Measurements from ENCODE around the gene ASPG.

The ASPG gene

DNA sequence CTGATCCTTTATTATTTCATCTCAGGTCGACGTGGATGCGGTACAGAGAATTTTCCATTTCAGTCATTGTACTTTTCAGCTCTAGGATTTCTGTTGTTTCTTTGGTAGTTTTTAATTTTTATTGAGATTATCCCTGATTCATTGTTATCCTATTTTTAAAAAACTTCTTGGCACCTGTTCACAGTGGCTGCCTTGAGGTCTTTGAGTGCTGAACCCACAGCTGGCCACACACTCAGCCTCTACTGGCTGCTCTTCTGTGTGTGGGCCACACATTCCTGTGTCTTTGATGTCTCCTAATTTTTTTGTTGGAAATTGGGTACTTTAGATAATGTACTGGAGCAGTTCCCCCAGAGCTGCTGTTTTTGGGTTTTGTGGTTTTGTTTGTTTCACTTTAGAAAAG, 37.7 kb upstream of the ASPG start:
- TF ChIP-seq POLR2AphosphoS5 (IDR thresholded peaks at IDR 0.05; ENCODE audit: low read depth, low read length) (no peak), TAF1 (IDR thresholded peaks at IDR 0.05; ENCODE audit: borderline replicate concordance, insufficient read depth, low read length) (no peak), REST (IDR thresholded peaks at IDR 0.05; ENCODE audit: insufficient read depth in 1 of 2, low read depth in 2 of 2, low read length in 2 of 2) (no peak), SIN3A (IDR thresholded peaks at IDR 0.05; ENCODE audit: borderline replicate concordance, insufficient read depth, low read length) (no peak), FOXP2 (optimal IDR thresholded peaks at IDR 0.05; ENCODE audit: borderline replicate concordance, extremely low read depth, extremely low read length, insufficient read depth) (no peak)

DNA sequence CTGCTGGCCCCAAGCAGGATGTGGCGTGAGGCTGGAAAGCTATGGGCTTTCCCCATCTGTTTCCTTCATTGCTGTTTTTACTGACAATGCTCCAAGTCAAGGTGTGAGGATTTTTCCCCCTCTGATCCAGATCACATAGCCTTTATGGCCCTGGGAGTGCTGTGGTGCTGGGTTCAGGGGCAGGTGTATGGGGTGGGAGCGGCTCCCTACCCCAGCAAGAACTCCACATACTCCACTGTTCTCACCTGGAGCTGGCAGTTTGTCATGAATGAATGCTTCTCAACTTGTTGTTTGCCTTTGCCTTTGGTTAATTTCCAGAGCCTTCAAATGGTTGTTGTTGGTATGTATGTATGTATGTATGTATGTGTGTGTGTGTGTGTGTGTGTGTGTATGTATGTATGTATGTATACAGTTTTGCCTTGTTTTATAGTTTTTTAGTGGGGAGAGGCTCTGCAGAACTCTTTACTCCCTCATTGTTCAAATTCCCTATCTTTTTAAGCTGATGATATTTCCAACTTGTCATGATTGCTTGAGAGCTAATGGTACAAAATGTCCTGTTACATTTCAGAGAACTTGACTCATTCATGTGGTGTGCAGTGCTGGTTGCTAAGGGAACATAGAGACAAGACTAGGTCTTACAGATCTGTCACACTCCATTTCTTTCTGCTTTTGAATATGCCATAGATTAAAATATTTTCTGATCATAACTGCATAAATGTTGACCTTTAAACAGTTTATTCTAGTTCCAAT, 36.6 kb upstream of the ASPG start:
- TF ChIP-seq FOXP2 (optimal IDR thresholded peaks at IDR 0.05; ENCODE audit: borderline replicate concordance, extremely low read depth, extremely low read length, insufficient read depth) (no peak), TAF1 (IDR thresholded peaks at IDR 0.05; ENCODE audit: borderline replicate concordance, insufficient read depth, low read length) (no peak), SIN3A (IDR thresholded peaks at IDR 0.05; ENCODE audit: borderline replicate concordance, insufficient read depth, low read length) (no peak), REST (IDR thresholded peaks at IDR 0.05; ENCODE audit: insufficient read depth in 1 of 2, low read depth in 2 of 2, low read length in 2 of 2) (no peak), POLR2AphosphoS5 (IDR thresholded peaks at IDR 0.05; ENCODE audit: low read depth, low read length) (no peak)

GRCh38 chr14:104049576-104050240, 35.8 kb upstream of the ASPG start:
- TF ChIP-seq FOXP2 (optimal IDR thresholded peaks at IDR 0.05; ENCODE audit: borderline replicate concordance, extremely low read depth, extremely low read length, insufficient read depth) (no peak), POLR2AphosphoS5 (IDR thresholded peaks at IDR 0.05; ENCODE audit: low read depth, low read length) (no peak), SIN3A (IDR thresholded peaks at IDR 0.05; ENCODE audit: borderline replicate concordance, insufficient read depth, low read length) (no peak), REST (IDR thresholded peaks at IDR 0.05; ENCODE audit: insufficient read depth in 1 of 2, low read depth in 2 of 2, low read length in 2 of 2) (no peak), TAF1 (IDR thresholded peaks at IDR 0.05; ENCODE audit: borderline replicate concordance, insufficient read depth, low read length) (no peak)

DNA sequence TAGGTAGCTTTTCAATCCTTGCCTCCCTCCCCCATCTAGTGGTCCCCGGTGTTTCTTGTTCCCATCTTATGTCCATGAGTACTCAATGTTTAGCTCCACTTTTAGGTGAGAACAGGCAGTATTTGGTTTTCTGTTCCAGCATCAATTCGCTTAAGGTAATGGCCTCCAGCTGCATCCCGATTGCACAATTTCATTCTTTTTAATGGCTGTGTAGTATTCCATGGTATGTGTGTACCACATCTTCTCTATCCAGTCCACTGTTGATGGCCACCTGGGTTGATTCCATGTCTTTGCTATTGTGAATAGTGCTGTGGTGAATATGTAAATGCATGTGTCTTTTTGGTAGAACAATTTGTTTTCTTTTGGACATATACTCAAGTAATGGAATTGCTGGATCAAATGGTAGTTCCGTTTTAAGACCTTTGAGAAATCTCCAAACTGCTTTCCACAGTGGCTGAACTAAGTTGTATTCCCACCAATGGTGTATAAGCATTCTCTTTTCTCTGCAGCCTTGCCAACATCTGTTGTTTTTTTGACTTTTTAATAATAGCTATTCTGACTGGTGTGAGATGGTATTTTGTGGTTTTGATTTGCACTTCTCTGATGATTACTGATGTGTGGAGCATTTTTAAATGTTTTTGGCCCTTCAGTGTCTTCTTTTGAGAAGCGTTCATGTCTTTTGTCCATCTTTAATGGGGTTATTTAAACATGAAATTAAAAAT, 34.2 kb upstream of the ASPG start:
- no peak for TF ChIP-seq REST (IDR thresholded peaks at IDR 0.05; ENCODE audit: insufficient read depth in 1 of 2, low read depth in 2 of 2, low read length in 2 of 2)
- no peak for TF ChIP-seq FOXP2 (optimal IDR thresholded peaks at IDR 0.05; ENCODE audit: borderline replicate concordance, extremely low read depth, extremely low read length, insufficient read depth)
- TF ChIP-seq TAF1 (IDR thresholded peaks at IDR 0.05; ENCODE audit: borderline replicate concordance, insufficient read depth, low read length), result no peak
- TF ChIP-seq SIN3A (IDR thresholded peaks at IDR 0.05; ENCODE audit: borderline replicate concordance, insufficient read depth, low read length), result no peak
- no peak for TF ChIP-seq POLR2AphosphoS5 (IDR thresholded peaks at IDR 0.05; ENCODE audit: low read depth, low read length)

Data from PFSK-1 (cell line).